Astrocyte of the cerebellum (primary cell): ENCODE measurements around the gene KCNJ6.
"Not testable (repeated sequence)": the region's sequence is repeated elsewhere in the genome, so short reads cannot be mapped to it uniquely, and the experiment has no call there.

Source experiments
- DNase-seq: peaks from one replicate; pipeline ENCODE4 v3.0.0-alpha.2; 2011; ENCODE audit warnings: low read depth
- H3K4me3 ChIP-seq: 2 replicates; pipeline ENCODE4 v1.5.1; 2011; ENCODE audit warnings: mild to moderate bottlenecking, low read depth, low read length, moderate library complexity
- CTCF ChIP-seq: IDR thresholded peaks from 2 replicates; pipeline ENCODE4 v1.5.1; 2012; ENCODE audit warnings: low read length, low read depth, moderate library complexity, mild to moderate bottlenecking; ENCODE audit errors: missing control alignments
- in situ Hi-C: cut with HindIII; loops from 2 replicates; pipeline ENCODE4 v1.10.0; 2017; ENCODE audit warnings: low sequenced_read_pairs

KCNJ6 gene

GRCh38 chr21:37601027-37601426 lies 315.2 kb downstream of the KCNJ6 start:
- no peak for DNase-seq
- no peak overlapping the region for H3K4me3 ChIP-seq
- TF ChIP-seq CTCF: no peak
- in situ Hi-C loops: no loop called here

DNA sequence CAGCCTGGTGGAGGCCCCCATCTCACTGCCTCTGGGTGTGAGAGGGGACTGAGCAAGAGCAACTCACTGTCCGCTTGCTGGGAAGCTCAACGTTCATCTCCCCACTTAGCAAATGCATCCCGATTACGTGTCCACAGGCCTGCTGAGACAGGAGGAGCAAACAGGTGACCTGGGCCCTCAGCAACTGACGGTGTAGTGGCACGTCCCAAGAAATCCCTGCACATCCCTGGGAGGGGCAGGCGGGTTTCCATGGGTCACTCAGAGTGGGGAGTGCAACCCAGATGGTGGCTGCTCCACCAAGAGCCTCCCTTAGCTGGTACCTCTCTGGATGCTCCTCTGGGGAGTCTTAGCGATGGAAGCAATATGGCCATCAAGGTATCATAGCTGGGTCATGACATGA lies 320.3 kb downstream of the KCNJ6 start:
- in situ Hi-C loops: no loop called here
- no peak overlapping the region for H3K4me3 ChIP-seq

DNA sequence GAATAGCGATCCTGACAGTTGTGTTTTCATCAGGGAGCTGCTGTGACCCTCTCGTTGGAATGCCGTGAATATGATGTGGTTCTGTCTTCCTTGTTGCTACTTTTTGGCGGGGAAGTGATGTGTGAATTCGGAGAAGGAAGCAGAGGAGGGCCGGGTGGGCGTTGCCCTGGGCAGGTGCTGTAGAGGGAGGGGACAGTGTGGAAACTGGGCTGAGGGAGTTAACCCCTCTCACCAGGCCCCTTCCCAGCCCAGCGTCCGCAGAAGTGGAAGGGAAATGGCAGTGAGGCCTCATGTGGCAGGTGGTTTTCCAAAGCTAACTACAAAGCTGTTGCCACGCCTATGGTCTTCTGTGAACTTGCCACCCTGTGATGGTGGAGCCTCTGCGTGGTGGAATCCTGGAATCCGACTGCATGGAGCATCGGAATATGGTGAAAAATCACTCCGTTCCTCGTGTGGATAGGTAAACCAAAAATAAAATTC lies 321.7 kb downstream of the KCNJ6 start:
- TF ChIP-seq CTCF: no peak
- H3K4me3 ChIP-seq: no peak overlapping the region
- DNase-seq: no peak
- in situ Hi-C loops: no loop called here

More for the DNA sequence above, 320.3 kb downstream of the KCNJ6 start:
- no peak for DNase-seq
- TF ChIP-seq CTCF: no peak

GRCh38 chr21:37593740-37594471 lies 322.4 kb downstream of the KCNJ6 start:
- no peak for TF ChIP-seq CTCF
- no peak for DNase-seq
- no peak overlapping the region for H3K4me3 ChIP-seq
- in situ Hi-C loops: no loop called here

DNA sequence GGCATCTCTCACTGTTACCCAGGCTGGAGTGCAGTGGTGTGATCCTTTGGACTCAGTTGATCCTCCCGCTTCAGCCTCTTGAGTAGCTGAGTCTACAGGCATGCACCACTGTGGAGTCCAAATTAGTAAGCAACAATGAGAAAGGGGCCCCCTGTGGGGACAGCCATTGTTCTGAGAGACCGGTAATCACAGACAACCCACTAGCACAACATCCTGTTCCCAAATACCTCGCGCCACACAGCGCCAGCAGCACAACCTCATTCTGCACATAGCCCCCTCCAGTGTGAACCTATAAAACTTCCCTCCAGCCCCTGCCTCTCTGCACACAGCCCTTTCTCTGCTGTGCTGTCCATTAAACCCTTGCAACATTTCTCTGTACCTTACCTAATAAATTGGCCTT lies 323.2 kb downstream of the KCNJ6 start:
- in situ Hi-C loops: no loop called here
- no peak overlapping the region for H3K4me3 ChIP-seq
- no peak for TF ChIP-seq CTCF
- peak; percentile 35 for DNase-seq

GRCh38 chr21:37592496-37592895 lies 323.8 kb downstream of the KCNJ6 start:
- H3K4me3 ChIP-seq: no peak overlapping the region
- in situ Hi-C loops: no loop called here
- DNase-seq: no peak
- no peak for TF ChIP-seq CTCF

DNA sequence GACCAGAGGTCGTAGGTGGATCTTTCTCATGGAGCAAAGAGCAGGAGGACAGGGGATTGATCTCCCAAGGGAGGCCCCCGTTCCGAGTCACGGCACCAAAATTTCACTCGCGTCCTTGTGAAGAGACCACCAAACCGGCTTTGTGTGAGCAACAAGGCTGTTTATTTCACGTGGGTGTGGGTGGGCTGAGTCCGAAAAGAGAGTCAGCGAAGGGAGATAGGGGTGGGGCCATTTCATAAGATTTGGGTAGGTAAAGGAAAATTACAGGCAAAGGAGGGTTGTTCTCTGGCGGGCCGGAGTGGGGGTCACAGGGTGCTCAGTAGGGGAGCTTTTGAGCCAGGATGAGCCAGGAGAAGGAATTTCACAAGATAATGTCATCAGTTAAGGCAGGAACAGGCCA lies 324.3 kb downstream of the KCNJ6 start:
- in situ Hi-C loops, H3K4me3 ChIP-seq, DNase-seq: not testable (repeated sequence)

DNA sequence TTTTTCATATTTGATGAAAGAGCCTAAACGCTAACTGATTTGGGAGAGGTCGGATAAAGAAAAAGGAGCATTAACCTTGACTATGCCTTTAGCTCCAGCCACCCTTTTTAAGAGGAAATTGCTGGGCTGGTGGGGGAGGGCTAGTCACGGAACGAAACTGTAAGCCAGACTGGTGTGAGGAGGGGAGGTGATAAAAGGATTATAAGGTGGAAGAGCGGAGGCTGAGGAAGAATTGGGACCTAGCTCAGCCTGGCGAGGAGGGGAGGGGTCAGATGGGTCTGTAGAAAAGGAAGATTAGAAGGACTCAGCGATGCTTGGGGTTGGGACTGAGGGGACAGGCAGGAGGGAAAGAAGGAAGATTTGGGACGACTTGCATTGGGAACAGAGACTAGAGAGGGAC lies 325.4 kb downstream of the KCNJ6 start:
- DNase-seq, H3K4me3 ChIP-seq, in situ Hi-C loops: not testable (repeated sequence)

DNA sequence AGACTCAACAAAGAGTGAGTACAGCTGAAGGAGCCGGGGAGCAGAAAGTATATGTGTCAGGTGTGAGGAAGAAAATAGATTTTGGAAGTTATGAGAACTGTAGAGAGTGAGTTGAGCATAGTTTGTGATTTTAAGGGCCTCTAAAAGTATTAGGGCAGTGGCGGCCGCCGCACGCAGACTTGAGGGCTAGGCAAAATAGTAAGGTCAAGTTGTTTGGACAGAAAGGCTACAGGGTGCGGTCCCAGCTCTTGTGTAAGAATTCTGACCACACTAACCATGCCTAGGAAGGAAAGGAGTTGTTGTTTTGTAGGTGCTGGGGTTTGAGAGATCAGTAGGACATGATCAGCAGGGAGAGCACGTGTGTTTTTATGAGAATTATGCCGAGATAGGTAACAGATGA lies 327.6 kb downstream of the KCNJ6 start:
- H3K4me3 ChIP-seq, in situ Hi-C loops, DNase-seq: not testable (repeated sequence)
